Occipital lobe (tissue), 2 donors: ENCODE results near the gene CCDC61. TPM values are rescaled to one million over a fixed set of nuclear protein-coding genes. Genes with fewer than 3 reads are reported as not detected.
A peak's percentile ranks its signal among the peaks of the same experiment; 100 is the strongest.

Experiments used
- DNase-seq: peaks from one replicate; lab custom pipeline; 2025; lab: John Stamatoyannopoulos, UW
- total RNA-seq: library from RNA; depleted of rRNA; stranded (reverse); fragments of >200 nt; gene quantifications from one replicate; pipeline ENCODE4 v1.2.3, GENCODE V29; 2014

The CCDC61 gene
- total RNA-seq, 1 donor from 2014 or later = 5.8 TPM

- DNase-seq = peak; percentile 88
Measured at GRCh38 chr19:45973553-45974338, 21.5 kb upstream of the CCDC61 start, which contains the start of gene NOVA2. Gene NOVA2, minus strand, starts transcription at chr19:45973865. Its CDS starts 514 bp downstream, at chr19:45973351.

DNA sequence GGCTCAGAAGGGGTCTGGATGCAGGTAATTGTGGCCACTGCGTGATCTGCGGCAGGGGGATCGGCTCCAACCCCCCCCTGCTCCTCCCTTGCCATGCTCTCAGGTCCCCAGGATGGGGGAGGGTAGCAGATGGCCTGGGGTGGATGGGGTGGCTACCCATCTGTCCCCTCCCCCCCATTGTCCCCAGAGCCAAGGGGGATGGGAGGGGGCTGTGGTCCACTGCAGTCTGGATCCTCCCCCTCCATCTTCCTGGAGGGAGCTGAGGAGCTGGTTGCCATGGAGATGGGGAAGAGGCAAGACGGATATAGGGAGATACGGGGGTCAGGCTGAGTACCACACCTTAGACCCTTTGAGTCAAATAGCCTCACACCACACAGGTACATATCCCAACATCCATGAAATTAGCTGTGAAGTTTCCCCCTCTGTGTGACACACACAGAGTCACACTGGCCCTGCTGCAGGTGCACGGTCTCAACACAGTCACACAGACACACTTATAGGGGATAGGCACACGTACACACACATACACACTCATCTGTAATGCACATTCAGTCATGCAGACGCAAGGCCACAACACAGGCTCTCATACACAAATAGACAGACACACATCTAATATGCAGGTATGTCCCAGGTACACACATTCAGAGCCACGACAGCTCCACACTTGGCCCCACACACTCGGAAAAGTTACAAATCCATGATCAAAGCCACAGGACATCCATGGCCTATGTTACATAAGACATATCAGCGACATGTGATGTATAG lies 19.8 kb upstream of the CCDC61 start:
- no peak for DNase-seq

- DNase-seq = peak; percentile 48
Measured at GRCh38 chr19:45976178-45976577, 19.1 kb upstream of the CCDC61 start.

DNA sequence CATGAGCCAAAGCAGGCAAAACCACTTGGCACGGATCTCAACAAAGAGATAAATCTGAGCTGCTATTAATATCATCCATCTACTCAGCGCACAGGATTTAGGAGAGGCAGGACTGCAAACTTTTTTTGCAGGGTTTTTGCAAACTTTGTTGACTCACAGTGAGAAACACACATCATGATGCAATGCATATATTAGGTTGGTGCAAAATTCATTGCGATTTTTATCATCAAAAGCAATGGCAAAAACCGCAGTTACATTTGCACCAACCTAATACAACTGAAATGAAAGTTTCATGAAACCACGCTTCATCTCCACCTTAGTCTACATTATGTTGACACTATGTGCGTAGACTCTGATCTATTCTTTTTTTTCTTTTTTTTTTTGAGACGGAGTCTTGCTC lies 17.1 kb upstream of the CCDC61 start:
- DNase-seq = no peak

DNA sequence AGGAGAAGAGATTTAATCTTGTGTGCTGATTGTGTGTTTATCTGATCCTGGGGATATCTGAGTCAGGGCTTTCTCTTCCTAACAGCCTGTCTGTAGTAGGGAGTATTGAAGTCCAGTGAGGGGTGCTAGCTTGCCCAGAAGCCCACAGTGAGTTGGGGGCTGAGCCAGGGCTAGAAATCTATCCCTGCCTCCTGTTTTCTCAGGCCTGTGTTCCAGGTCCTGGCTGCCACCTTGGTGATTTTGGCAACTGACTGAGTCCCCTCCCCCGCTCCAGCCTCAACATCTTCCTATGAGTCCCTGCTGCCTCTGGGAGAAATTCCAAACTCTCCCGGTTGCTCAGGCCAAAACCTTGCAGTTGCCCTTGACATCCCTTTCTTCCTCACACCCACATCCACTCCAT lies 13.9 kb upstream of the CCDC61 start:
- DNase-seq = no peak

DNA sequence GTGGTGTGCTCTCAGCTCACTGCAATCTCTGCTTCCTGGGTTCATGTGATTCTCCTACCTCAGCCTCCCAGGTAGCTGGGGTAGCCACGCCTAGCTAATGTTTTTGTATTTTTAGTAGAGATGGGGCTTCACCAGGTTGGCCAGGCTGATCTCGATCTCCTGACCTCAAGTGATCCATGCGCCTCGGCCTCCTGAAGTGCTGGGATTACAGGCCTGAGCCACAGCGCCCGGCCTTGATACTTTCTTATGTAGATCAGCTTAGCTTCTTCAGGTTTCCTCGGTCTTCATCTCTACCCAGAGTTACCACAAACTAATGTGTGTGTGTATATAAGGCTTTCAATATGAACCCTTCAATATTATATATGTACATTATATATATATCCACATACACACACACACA lies 9.9 kb upstream of the CCDC61 start:
- no peak for DNase-seq

- no peak for DNase-seq
Measured at GRCh38 chr19:45990113-45990728, 5.0 kb upstream of the CCDC61 start.

GRCh38 chr19:45994456-45994997 lies 740 bp upstream of the CCDC61 start:
- no peak for DNase-seq

- DNase-seq = no peak
Measured at GRCh38 chr19:45995715-45996385, 583 bp downstream of the CCDC61 start.

GRCh38 chr19:45996933-45997332 lies 1.7 kb downstream of the CCDC61 start:
- no peak for DNase-seq

- no peak for DNase-seq
Measured at GRCh38 chr19:45998834-45999233, 3.6 kb downstream of the CCDC61 start.

DNA sequence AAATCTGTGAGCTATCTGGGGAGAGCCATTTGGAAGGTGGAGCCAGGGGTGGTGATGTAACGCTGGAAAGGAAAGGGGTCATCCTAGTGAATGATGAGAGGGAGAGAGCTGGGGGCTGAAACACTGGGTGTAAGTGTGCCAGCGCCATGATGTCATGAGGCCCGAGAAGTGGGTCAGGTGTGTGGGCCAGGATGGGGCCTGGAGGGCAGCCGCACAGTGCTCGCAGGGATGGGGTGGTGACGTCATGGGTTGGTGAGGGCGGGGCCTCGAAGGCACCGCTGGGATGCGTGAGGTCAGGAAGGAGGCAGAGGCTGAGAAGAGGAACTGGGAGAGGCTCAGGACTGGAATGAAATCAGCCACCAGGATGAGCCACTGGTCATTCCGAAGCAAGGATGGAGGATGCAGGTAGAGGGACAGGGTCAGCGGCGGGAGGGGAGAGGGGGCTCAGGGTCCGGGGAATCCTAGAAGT lies 4.4 kb downstream of the CCDC61 start:
- DNase-seq = peak; percentile 34

GRCh38 chr19:46000491-46001246 lies 5.4 kb downstream of the CCDC61 start:
- peak; percentile 70 for DNase-seq

DNA sequence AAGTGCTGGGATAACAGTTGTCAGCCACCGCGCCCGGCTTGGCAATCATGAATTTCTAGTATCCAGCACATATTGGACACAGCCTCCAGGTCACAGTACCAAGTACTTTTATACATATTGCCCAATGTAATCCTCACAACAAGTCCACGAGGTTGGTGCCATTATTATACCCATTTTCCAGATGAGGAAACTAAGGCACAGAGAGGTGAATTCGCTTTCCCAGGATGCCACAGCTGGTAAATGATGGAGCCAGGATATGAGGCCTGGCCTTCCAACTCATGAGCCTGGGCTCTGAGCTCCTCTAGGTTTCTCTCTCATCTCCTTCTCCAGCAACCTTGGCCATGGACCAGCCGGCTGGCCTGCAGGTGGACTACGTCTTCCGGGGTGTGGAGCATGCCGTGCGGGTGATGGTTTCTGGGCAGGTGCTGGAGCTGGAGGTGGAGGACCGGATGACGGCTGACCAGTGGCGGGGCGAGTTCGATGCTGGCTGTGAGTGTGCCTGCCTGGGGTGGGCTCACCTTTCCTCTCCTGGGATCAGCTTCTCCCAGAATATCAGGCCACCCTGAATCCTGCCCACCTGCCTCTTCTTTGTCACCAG lies 7.5 kb downstream of the CCDC61 start:
- no peak for DNase-seq

DNA sequence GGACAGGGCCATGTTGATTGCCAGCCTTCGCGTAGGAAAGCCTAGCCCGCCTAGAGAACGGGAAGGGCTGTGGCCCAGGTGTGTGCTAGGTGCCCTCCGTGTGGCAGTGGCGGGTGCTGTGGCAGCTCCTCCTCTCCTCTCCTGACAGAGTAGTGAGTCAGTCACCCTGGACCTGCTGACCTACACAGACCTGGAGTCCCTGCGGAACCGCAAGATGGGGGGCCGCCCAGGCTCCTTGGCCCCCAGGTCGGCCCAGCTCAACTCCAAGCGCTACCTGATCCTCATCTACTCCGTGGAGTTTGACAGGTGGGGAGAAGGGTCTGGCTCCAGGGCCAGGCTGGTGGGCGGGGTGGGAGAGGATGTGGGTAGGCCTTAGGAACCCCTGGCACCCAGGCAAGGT lies 11.1 kb downstream of the CCDC61 start:
- no peak for DNase-seq

- peak; percentile 53 for DNase-seq
Measured at GRCh38 chr19:46009530-46010510, 14.6 kb downstream of the CCDC61 start.

DNA sequence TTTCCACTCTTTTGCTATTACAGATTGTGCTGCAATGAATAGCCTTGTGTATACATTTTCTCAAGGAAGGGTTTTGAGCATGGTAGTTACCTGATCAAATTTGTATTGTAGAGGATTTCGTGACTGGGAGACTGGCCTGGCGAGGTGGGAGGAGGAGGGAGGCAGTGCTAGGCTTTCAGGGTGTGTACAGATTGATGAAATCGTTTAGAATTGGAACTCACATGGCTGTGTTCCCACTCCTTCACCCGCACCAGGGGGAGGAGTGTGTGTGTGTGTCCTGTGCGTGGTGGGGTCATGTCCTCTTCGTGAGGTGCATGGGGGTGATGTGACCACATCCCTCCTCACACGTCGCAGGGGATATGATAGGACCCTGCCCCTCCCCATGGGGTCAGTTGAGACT lies 19.3 kb downstream of the CCDC61 start:
- no peak for DNase-seq

- DNase-seq = no peak
Measured at GRCh38 chr19:46014941-46015686, 19.8 kb downstream of the CCDC61 start.
